Neural crest cell (in vitro differentiated cells): ENCODE data around the gene MICAL2. TPM values are rescaled to one million over a fixed set of nuclear protein-coding genes. Genes with fewer than 3 reads are reported as not detected.
A peak's percentile ranks its signal among the peaks of the same experiment; 100 is the strongest.

Experiments used
- DNase-seq: peaks from one replicate; pipeline ENCODE4 v3.0.0; 2021; ENCODE audit warnings: low read depth, mixed read lengths, low spot score
- H3K27ac Mint-ChIP-seq: one replicate; pipeline ENCODE4 v1.8.0; 2021; ENCODE audit warnings: mild to moderate bottlenecking, mixed read lengths; ENCODE audit not compliant: unreplicated experiment
- H3K27me3 Mint-ChIP-seq: 2 replicates; pipeline ENCODE4 v1.8.0; 2021; ENCODE audit warnings: low read depth, mild to moderate bottlenecking, mixed read lengths
- H3K36me3 Mint-ChIP-seq: 2 replicates; pipeline ENCODE4 v1.8.0; 2021; ENCODE audit warnings: low read depth, mild to moderate bottlenecking, mixed read lengths
- H3K4me1 Mint-ChIP-seq: 2 replicates; pipeline ENCODE4 v1.8.0; 2021; ENCODE audit warnings: mixed read lengths
- H3K4me3 Mint-ChIP-seq: one replicate; pipeline ENCODE4 v1.8.0; 2021; ENCODE audit warnings: mild to moderate bottlenecking, mixed read lengths
- H3K9me3 Mint-ChIP-seq: 2 replicates; pipeline ENCODE4 v1.8.0; 2021; ENCODE audit warnings: mixed read lengths
- total RNA-seq: library from RNA; stranded (reverse); gene quantifications from 2 replicates; pipeline ENCODE4 v1.2.1, GENCODE V29; 2021
- TF ChIP-seq, protein P1 (sequence below): fragments of 200-600 bp; sonication (generic); conservative IDR thresholded peaks from 2 replicates; pipeline ENCODE4 v1.5.0; 2021; ENCODE audit warnings: antibody characterized with exemption, mild to moderate bottlenecking

Gene MICAL2
- total RNA-seq, 1 donor from 2014 or later, result 1.1 TPM

DNA sequence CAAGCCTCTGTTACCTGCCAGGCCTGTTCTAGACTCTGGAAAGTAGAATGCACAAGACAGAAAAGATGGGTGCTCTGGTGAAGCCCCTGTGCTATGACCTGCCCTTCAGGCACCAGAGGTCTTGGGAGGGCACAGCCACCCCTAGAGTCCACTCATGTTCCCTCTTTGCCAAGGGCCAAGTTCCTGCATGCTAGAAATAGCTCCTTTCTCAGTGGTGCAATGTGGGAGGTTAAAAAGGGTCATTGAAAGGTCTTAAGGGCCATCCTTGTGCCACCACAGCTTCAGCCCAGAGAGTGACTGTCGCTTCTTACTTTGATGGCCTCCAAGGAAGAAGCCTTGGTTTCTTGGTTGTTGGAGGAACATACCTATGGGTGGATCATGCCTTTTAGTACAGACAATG lies 182.4 kb downstream of the MICAL2 start:
- Mint-ChIP-seq H3K4me1 (peaks cover 6% of the 10 kb centered on the region), H3K27me3 (no peaks in the 10 kb centered on the region), H3K9me3 (peaks cover 2% of the 10 kb centered on the region), H3K4me3 (no peak overlapping the region), H3K27ac (no peak overlapping the region), H3K36me3 (no peaks in the 10 kb centered on the region)
- no peak for DNase-seq
- TF ChIP-seq, protein P1, sequence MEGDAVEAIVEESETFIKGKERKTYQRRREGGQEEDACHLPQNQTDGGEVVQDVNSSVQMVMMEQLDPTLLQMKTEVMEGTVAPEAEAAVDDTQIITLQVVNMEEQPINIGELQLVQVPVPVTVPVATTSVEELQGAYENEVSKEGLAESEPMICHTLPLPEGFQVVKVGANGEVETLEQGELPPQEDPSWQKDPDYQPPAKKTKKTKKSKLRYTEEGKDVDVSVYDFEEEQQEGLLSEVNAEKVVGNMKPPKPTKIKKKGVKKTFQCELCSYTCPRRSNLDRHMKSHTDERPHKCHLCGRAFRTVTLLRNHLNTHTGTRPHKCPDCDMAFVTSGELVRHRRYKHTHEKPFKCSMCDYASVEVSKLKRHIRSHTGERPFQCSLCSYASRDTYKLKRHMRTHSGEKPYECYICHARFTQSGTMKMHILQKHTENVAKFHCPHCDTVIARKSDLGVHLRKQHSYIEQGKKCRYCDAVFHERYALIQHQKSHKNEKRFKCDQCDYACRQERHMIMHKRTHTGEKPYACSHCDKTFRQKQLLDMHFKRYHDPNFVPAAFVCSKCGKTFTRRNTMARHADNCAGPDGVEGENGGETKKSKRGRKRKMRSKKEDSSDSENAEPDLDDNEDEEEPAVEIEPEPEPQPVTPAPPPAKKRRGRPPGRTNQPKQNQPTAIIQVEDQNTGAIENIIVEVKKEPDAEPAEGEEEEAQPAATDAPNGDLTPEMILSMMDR, result no peak

DNA sequence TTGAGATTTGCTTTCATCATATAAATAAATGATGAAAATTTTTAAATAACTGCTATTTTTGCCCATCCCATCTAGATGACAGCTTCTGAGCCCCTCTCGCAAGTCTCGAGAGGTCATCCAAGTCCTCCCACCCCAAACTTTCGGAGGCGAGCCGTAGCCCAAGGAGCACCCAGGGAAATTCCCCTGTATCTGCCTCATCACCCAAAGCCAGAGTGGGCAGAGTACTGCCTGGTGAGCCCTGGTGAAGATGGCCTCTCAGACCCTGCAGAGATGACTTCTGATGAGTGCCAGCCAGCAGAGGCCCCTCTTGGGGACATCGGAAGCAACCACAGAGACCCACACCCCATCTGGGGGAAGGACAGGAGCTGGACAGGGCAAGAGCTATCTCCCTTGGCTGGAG lies 183.1 kb downstream of the MICAL2 start:
- no peak for DNase-seq
- Mint-ChIP-seq H3K9me3 (peaks cover 4% of the 10 kb centered on the region), H3K4me3 (no peak overlapping the region), H3K27ac (no peak overlapping the region), H3K4me1 (peaks cover 4% of the 10 kb centered on the region), H3K36me3 (no peaks in the 10 kb centered on the region), H3K27me3 (no peaks in the 10 kb centered on the region)
- TF ChIP-seq, protein P1, result no peak

DNA sequence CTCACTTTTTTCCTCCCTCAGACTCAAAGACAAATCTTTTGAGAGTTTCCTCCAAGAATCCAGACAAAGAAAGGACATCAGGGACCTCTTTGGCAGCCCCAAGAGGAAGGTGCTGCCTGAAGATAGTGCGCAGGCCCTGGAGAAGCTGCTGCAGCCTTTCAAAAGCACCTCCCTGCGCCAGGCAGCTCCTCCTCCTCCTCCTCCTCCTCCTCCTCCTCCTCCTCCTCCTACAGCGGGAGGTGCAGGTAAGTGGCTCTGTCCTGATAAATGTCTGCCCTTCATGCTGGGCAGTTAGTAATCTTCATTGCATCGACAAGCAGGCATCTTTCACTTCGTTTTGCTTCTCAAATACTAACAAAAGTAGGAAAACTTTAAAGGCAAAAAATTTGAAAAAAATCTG lies 184.2 kb downstream of the MICAL2 start:
- Mint-ChIP-seq H3K27ac (peak overlapping the region; percentile 87), H3K36me3 (no peaks in the 10 kb centered on the region), H3K27me3 (no peaks in the 10 kb centered on the region), H3K9me3 (peaks cover 9% of the 10 kb centered on the region), H3K4me1 (no peaks in the 10 kb centered on the region), H3K4me3 (no peak overlapping the region)
- TF ChIP-seq, protein P1, result no peak
- DNase-seq, result no peak

DNA sequence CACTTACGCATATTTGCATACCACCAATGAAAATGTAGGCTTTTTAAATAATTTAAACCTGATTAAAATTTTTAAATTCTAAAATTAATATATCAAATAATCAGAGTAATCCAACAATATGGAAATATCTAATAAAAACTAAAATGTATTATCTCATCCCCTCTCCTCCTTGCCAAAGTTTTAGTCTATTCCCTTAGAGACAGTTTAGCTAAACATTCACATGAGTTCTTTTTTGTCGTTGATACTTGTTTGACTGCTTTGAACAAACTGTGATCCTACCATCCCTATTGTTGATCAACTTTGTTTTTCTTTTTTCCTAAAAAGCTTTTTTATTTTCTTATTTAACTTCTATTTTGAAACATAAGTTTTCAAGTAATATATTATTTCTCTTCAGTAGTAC lies 185.6 kb downstream of the MICAL2 start:
- H3K4me1 Mint-ChIP-seq, result no peaks in the 10 kb centered on the region
- no peak for DNase-seq
- no peaks in the 10 kb centered on the region for H3K27me3 Mint-ChIP-seq
- H3K27ac Mint-ChIP-seq, result no peak overlapping the region
- H3K4me3 Mint-ChIP-seq, result no peak overlapping the region
- TF ChIP-seq, protein P1, result no peak
- peaks cover 11% of the 10 kb centered on the region for H3K9me3 Mint-ChIP-seq
- no peaks in the 10 kb centered on the region for H3K36me3 Mint-ChIP-seq

DNA sequence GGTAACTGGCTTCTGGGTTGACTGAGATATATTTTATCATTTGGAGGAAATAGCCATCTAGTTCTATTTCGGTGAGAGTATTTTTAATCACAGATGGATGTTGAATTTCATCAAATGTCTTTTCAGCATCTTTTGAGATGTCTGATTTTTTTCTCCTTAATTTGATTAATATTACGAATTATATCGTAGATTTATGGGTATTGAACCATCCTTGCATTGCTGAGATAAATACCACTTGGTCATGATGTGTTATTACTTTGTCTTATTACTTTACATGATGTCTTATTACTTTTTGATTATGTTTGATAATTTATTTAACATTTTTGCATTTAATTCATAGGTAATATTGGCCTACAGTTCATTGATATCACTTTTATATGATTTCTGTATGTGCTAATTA lies 188.2 kb downstream of the MICAL2 start:
- H3K9me3 Mint-ChIP-seq, result peaks cover 11% of the 10 kb centered on the region

More for the DNA sequence above, 188.2 kb downstream of the MICAL2 start:
- no peaks in the 10 kb centered on the region for H3K36me3 Mint-ChIP-seq
- H3K27ac Mint-ChIP-seq, result no peak overlapping the region
- no peaks in the 10 kb centered on the region for H3K27me3 Mint-ChIP-seq
- peaks cover 12% of the 10 kb centered on the region for H3K4me1 Mint-ChIP-seq
- TF ChIP-seq, protein P1, result no peak
- no peak overlapping the region for H3K4me3 Mint-ChIP-seq
- no peak for DNase-seq
